ENCODE results near the gene NTRK3. TPM values are rescaled to one million over a fixed set of nuclear protein-coding genes. Genes with fewer than 3 reads are reported as not detected.

The NTRK3 gene
- total RNA-seq, 1 experiment from 2014 or later: not detected

DNA sequence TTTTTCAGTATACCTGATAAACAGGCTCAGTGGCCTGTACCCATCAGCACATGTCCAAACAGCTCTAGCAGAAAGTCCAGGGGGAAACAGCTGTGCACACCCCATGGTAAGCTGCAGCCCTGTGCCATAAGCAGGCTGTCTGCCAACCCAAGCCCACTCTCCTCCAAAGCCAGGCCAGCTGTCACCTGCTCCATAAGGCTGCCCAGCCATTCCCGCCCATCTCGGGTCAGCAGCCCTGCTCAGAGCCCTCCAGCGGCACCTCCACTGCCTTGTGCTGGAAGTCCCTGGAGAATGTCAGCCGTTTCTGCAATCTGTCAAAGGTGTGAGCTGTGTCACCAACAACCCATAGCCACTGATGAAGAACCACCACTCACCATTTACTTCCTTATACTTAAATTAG, 82.0 kb downstream of the NTRK3 start:
- no TSS peak for BruUV-seq (replicated peaks)
- ATAC-seq (no peak), DNase-seq (no peak)
- Histone ChIP-seq H3K4me1 (ENCODE audit: insufficient read depth, low read length) (no peaks in the 10 kb centered on the region), H2AFZ (ENCODE audit: low read length) (no peak overlapping the region), H3K9ac (ENCODE audit: low read length) (no peak overlapping the region), H3K27ac (ENCODE audit: low read length) (no peak overlapping the region), H3K27me3 (ENCODE audit: low read length) (no peaks in the 10 kb centered on the region), H4K20me1 (ENCODE audit: low read length) (no peaks in the 10 kb centered on the region), H3K9me3 (ENCODE audit: low read length) (no peaks in the 10 kb centered on the region), H3F3A (ENCODE audit: low read length, unreplicated experiment) (no peaks in the 10 kb centered on the region), H3K4me2 (ENCODE audit: low read length) (no peak overlapping the region), H3K9me2 (replicated peaks; ENCODE audit: low read length) (no peaks in the 10 kb centered on the region), H3K36me3 (ENCODE audit: low read depth, low read length) (no peaks in the 10 kb centered on the region), H3K79me2 (ENCODE audit: low read length) (no peaks in the 10 kb centered on the region), H3K4me3 (ENCODE audit: low read length) (no peak overlapping the region)
- POLR2A ChIA-PET (ENCODE audit: unreplicated experiment): no interaction called here
- CTCF ChIA-PET: no interaction called here
- intact Hi-C loops (cut with micrococcal nuclease): no loop called here
- TF ChIP-seq, protein P1, sequence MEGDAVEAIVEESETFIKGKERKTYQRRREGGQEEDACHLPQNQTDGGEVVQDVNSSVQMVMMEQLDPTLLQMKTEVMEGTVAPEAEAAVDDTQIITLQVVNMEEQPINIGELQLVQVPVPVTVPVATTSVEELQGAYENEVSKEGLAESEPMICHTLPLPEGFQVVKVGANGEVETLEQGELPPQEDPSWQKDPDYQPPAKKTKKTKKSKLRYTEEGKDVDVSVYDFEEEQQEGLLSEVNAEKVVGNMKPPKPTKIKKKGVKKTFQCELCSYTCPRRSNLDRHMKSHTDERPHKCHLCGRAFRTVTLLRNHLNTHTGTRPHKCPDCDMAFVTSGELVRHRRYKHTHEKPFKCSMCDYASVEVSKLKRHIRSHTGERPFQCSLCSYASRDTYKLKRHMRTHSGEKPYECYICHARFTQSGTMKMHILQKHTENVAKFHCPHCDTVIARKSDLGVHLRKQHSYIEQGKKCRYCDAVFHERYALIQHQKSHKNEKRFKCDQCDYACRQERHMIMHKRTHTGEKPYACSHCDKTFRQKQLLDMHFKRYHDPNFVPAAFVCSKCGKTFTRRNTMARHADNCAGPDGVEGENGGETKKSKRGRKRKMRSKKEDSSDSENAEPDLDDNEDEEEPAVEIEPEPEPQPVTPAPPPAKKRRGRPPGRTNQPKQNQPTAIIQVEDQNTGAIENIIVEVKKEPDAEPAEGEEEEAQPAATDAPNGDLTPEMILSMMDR (conservative IDR thresholded peaks at IDR 0.05; ENCODE audit: low read depth, low read length): no peak
- TF ChIP-seq EZH2 (IDR thresholded peaks at IDR 0.05; ENCODE audit: low read length, unreplicated experiment) (no peak), EZH2phosphoT487 (IDR thresholded peaks at IDR 0.05; ENCODE audit: borderline replicate concordance, low read length) (no peak)

DNA sequence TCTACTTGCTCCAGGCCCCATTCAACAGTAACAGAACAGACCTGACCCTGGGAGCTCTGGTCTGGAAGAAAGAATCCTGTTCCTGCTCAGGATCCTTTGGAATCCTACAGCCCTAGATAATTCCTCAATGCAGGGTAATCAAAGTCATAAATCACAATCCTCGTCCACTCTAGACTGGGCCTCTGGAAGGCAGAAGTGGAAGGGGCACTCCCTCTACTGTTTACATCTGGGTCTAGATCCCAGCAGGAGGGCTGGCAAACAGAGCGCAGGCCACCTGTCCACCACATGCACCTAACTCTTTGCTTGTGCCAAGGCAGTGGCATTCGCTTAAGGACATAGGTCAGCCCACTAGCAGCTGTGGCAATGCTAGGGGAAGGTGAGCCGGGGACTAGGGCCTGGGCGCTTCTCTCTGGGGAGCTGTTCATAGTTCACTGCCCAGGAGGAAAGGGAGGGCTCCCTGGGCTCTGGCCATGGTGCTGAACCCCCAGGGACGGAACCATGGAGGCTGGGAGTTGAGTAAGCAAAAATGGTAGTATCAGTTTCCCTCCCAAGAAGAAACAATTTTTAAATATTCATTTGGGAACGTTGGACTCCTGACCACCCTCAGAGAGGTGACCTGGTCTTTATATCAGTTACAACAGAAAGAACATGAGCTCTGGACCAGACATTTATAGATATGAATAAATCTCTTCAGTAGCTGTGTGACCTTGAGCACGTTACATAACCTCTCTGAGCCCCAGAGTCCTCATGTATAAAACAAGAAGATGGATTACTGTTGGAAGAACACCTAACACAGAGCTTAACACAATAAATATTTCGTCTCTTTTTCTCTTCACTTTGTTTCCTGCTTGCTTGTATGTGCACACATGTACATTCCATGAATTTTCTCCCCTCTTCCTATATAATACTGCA, 90.2 kb downstream of the NTRK3 start:
- CTCF ChIA-PET: no interaction called here
- no peak overlapping the region for H2AFZ ChIP-seq (ENCODE audit: low read length)
- H3K36me3 ChIP-seq (ENCODE audit: low read depth, low read length): no peaks in the 10 kb centered on the region
- H3K79me2 ChIP-seq (ENCODE audit: low read length): no peaks in the 10 kb centered on the region
- no peaks in the 10 kb centered on the region for H3K4me1 ChIP-seq (ENCODE audit: insufficient read depth, low read length)
- POLR2A ChIA-PET (ENCODE audit: unreplicated experiment): no interaction called here
- BruUV-seq (replicated peaks): no TSS peak
- intact Hi-C loops (cut with micrococcal nuclease): no loop called here
- H4K20me1 ChIP-seq (ENCODE audit: low read length): no peaks in the 10 kb centered on the region
- H3K4me2 ChIP-seq (ENCODE audit: low read length): no peak overlapping the region
- H3K9me3 ChIP-seq (ENCODE audit: low read length): no peaks in the 10 kb centered on the region
- no peaks in the 10 kb centered on the region for H3K9me2 ChIP-seq (replicated peaks; ENCODE audit: low read length)
- peak; percentile 7 for DNase-seq
- H3K27me3 ChIP-seq (ENCODE audit: low read length): no peaks in the 10 kb centered on the region
- no peaks in the 10 kb centered on the region for H3F3A ChIP-seq (ENCODE audit: low read length, unreplicated experiment)
- no peak overlapping the region for H3K9ac ChIP-seq (ENCODE audit: low read length)
- TF ChIP-seq EZH2 (IDR thresholded peaks at IDR 0.05; ENCODE audit: low read length, unreplicated experiment) (no peak), EZH2phosphoT487 (IDR thresholded peaks at IDR 0.05; ENCODE audit: borderline replicate concordance, low read length) (no peak)
- TF ChIP-seq, protein P1 (conservative IDR thresholded peaks at IDR 0.05; ENCODE audit: low read depth, low read length): no peak
- H3K27ac ChIP-seq (ENCODE audit: low read length): no peak overlapping the region
- no peak for ATAC-seq
- H3K4me3 ChIP-seq (ENCODE audit: low read length): no peak overlapping the region

DNA sequence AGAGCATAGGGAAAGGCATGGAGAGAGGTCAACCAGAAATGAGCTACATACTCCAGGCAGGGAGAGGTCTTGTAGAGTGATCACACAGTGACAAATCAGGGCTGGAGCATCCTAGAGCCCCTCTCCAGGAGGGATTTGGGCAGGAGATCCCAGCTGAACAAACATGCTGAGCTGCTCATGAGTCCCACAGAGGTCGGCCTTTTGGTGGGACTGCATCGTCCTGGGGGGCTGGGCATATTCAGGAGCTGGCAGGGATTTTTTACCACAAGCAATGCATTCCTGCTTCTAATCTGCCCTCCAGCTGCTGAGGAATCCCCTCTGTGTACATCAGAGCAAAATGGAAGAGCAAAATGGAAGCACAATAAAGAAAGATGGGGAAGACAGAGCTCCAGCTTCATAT, 94.9 kb downstream of the NTRK3 start:
- no peaks in the 10 kb centered on the region for H3K79me2 ChIP-seq (ENCODE audit: low read length)
- CTCF ChIA-PET: no interaction called here
- no peak overlapping the region for H3K9ac ChIP-seq (ENCODE audit: low read length)
- ATAC-seq: no peak
- H3K4me1 ChIP-seq (ENCODE audit: insufficient read depth, low read length): no peaks in the 10 kb centered on the region
- intact Hi-C loops (cut with micrococcal nuclease): no loop called here
- no peak overlapping the region for H3K27ac ChIP-seq (ENCODE audit: low read length)
- H3K4me2 ChIP-seq (ENCODE audit: low read length): no peak overlapping the region
- H3K9me3 ChIP-seq (ENCODE audit: low read length): no peaks in the 10 kb centered on the region
- DNase-seq: no peak
- no peaks in the 10 kb centered on the region for H3K9me2 ChIP-seq (replicated peaks; ENCODE audit: low read length)
- no peaks in the 10 kb centered on the region for H3K36me3 ChIP-seq (ENCODE audit: low read depth, low read length)
- H4K20me1 ChIP-seq (ENCODE audit: low read length): no peaks in the 10 kb centered on the region
- H2AFZ ChIP-seq (ENCODE audit: low read length): no peak overlapping the region
- no peaks in the 10 kb centered on the region for H3F3A ChIP-seq (ENCODE audit: low read length, unreplicated experiment)
- POLR2A ChIA-PET (ENCODE audit: unreplicated experiment): no interaction called here
- no peaks in the 10 kb centered on the region for H3K27me3 ChIP-seq (ENCODE audit: low read length)
- H3K4me3 ChIP-seq (ENCODE audit: low read length): no peak overlapping the region
- no TSS peak for BruUV-seq (replicated peaks)
- TF ChIP-seq, protein P1 (conservative IDR thresholded peaks at IDR 0.05; ENCODE audit: low read depth, low read length): no peak
- TF ChIP-seq EZH2 (IDR thresholded peaks at IDR 0.05; ENCODE audit: low read length, unreplicated experiment) (no peak), EZH2phosphoT487 (IDR thresholded peaks at IDR 0.05; ENCODE audit: borderline replicate concordance, low read length) (no peak)

Measured in PC-3 (cell line).